Measurements from ENCODE around the gene CASP10. TPM values are rescaled to one million over a fixed set of nuclear protein-coding genes. Genes with fewer than 3 reads are reported as not detected.

The CASP10 gene
- total and polyA plus RNA-seq, 2 of the 13 experiments (the other 11 are each of a cell fraction or from before 2014, with no cell fraction given): 22.2 to 23.8 TPM

DNA sequence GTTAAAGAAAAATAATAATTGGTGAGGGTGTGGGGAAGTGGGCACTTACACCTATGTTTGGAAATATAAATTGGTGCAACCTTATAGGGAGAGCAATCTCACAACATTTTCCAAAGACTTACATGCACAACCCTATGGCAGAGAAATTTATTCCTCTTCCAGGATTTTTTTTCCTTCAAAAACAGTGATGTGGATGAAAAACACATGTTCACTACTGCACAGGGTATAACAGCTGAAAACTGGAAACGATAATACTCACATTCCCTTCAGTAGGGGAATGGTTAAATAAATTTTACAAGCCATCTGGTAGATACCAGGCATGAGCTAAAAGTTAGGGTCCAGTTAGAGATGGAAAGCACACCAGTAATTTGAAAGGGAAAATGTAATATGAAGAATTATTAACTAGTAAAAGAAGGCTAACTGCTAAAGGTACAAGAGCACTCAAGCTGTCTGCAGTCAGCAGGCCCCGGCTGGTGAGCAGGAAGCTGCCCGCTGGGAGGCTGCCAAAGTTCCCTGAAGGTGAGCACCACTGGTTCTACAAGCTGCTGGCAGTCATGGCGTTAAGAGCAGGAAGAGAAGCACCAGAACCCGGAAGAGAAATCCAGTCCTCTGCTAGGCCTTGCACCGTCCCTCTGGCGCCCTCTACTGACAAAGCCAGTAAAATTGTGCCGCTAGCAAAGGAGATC lies 49.0 kb downstream of the CASP10 start (continued):
- TF ChIP-seq, protein P1, sequence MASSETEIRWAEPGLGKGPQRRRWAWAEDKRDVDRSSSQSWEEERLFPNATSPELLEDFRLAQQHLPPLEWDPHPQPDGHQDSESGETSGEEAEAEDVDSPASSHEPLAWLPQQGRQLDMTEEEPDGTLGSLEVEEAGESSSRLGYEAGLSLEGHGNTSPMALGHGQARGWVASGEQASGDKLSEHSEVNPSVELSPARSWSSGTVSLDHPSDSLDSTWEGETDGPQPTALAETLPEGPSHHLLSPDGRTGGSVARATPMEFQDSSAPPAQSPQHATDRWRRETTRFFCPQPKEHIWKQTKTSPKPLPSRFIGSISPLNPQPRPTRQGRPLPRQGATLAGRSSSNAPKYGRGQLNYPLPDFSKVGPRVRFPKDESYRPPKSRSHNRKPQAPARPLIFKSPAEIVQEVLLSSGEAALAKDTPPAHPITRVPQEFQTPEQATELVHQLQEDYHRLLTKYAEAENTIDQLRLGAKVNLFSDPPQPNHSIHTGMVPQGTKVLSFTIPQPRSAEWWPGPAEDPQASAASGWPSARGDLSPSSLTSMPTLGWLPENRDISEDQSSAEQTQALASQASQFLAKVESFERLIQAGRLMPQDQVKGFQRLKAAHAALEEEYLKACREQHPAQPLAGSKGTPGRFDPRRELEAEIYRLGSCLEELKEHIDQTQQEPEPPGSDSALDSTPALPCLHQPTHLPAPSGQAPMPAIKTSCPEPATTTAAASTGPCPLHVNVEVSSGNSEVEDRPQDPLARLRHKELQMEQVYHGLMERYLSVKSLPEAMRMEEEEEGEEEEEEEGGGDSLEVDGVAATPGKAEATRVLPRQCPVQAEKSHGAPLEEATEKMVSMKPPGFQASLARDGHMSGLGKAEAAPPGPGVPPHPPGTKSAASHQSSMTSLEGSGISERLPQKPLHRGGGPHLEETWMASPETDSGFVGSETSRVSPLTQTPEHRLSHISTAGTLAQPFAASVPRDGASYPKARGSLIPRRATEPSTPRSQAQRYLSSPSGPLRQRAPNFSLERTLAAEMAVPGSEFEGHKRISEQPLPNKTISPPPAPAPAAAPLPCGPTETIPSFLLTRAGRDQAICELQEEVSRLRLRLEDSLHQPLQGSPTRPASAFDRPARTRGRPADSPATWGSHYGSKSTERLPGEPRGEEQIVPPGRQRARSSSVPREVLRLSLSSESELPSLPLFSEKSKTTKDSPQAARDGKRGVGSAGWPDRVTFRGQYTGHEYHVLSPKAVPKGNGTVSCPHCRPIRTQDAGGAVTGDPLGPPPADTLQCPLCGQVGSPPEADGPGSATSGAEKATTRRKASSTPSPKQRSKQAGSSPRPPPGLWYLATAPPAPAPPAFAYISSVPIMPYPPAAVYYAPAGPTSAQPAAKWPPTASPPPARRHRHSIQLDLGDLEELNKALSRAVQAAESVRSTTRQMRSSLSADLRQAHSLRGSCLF (CRISPR knock-in tag; IDR thresholded peaks at IDR 0.05; ENCODE audit: borderline replicate concordance): 0 out of 2 replicates have a peak, but pooled peaks have one; percentile 35
- TF ChIP-seq, protein P2, sequence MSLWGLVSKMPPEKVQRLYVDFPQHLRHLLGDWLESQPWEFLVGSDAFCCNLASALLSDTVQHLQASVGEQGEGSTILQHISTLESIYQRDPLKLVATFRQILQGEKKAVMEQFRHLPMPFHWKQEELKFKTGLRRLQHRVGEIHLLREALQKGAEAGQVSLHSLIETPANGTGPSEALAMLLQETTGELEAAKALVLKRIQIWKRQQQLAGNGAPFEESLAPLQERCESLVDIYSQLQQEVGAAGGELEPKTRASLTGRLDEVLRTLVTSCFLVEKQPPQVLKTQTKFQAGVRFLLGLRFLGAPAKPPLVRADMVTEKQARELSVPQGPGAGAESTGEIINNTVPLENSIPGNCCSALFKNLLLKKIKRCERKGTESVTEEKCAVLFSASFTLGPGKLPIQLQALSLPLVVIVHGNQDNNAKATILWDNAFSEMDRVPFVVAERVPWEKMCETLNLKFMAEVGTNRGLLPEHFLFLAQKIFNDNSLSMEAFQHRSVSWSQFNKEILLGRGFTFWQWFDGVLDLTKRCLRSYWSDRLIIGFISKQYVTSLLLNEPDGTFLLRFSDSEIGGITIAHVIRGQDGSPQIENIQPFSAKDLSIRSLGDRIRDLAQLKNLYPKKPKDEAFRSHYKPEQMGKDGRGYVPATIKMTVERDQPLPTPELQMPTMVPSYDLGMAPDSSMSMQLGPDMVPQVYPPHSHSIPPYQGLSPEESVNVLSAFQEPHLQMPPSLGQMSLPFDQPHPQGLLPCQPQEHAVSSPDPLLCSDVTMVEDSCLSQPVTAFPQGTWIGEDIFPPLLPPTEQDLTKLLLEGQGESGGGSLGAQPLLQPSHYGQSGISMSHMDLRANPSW (CRISPR knock-in tag; IDR thresholded peaks at IDR 0.05; ENCODE audit: borderline replicate concordance): 0 out of 2 replicates have a peak, but pooled peaks have one; percentile 36
- no peak for TF ChIP-seq MLLT10 (CRISPR knock-in tag; IDR thresholded peaks at IDR 0.05)
- peak; percentile 62; the same call in 1 of the 2 replicates for TF ChIP-seq ZFP37 (CRISPR knock-in tag; IDR thresholded peaks at IDR 0.05; ENCODE audit: borderline replicate concordance)
- no peak for TF ChIP-seq ZFYVE20 (CRISPR knock-in tag; IDR thresholded peaks at IDR 0.05; ENCODE audit: borderline replicate concordance, low read depth)
- no peak for TF ChIP-seq SNRNP70 (IDR thresholded peaks at IDR 0.05; ENCODE audit: low read depth, low read length)
- TF ChIP-seq KLF15 (CRISPR knock-in tag; IDR thresholded peaks at IDR 0.05; ENCODE audit: borderline replicate concordance): no peak
- no peak for TF ChIP-seq FIP1L1 (IDR thresholded peaks at IDR 0.05; ENCODE audit: borderline replicate concordance, insufficient read depth, low read depth, low read length)
- peak; percentile 88; the same call in 1 of the 2 replicates for TF ChIP-seq ZNF788 (CRISPR knock-in tag; IDR thresholded peaks at IDR 0.05; ENCODE audit: borderline replicate concordance)
- no peak for TF ChIP-seq CHD2 (IDR thresholded peaks at IDR 0.05; ENCODE audit: low read depth, low read length)
- TF ChIP-seq, protein P3, sequence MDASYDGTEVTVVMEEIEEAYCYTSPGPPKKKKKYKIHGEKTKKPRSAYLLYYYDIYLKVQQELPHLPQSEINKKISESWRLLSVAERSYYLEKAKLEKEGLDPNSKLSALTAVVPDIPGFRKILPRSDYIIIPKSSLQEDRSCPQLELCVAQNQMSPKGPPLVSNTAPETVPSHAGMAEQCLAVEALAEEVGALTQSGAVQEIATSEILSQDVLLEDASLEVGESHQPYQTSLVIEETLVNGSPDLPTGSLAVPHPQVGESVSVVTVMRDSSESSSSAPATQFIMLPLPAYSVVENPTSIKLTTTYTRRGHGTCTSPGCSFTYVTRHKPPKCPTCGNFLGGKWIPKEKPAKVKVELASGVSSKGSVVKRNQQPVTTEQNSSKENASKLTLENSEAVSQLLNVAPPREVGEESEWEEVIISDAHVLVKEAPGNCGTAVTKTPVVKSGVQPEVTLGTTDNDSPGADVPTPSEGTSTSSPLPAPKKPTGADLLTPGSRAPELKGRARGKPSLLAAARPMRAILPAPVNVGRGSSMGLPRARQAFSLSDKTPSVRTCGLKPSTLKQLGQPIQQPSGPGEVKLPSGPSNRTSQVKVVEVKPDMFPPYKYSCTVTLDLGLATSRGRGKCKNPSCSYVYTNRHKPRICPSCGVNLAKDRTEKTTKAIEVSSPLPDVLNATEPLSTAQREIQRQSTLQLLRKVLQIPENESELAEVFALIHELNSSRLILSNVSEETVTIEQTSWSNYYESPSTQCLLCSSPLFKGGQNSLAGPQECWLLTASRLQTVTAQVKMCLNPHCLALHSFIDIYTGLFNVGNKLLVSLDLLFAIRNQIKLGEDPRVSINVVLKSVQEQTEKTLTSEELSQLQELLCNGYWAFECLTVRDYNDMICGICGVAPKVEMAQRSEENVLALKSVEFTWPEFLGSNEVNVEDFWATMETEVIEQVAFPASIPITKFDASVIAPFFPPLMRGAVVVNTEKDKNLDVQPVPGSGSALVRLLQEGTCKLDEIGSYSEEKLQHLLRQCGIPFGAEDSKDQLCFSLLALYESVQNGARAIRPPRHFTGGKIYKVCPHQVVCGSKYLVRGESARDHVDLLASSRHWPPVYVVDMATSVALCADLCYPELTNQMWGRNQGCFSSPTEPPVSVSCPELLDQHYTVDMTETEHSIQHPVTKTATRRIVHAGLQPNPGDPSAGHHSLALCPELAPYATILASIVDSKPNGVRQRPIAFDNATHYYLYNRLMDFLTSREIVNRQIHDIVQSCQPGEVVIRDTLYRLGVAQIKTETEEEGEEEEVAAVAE (CRISPR knock-in tag; IDR thresholded peaks at IDR 0.05; ENCODE audit: borderline replicate concordance): peak; percentile 82; the same call in 1 of the 2 replicates
- TF ChIP-seq MED1 (CRISPR knock-in tag; IDR thresholded peaks at IDR 0.05): peak; percentile 91
- TF ChIP-seq ZMYM2 (CRISPR knock-in tag; IDR thresholded peaks at IDR 0.05): 0 out of 2 replicates have a peak, but pooled peaks have one; percentile 31
- TF ChIP-seq, protein P4, sequence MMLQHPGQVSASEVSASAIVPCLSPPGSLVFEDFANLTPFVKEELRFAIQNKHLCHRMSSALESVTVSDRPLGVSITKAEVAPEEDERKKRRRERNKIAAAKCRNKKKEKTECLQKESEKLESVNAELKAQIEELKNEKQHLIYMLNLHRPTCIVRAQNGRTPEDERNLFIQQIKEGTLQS (CRISPR knock-in tag; IDR thresholded peaks at IDR 0.05): no peak
- no peak for TF ChIP-seq ZNF773 (CRISPR knock-in tag; IDR thresholded peaks at IDR 0.05; ENCODE audit: borderline replicate concordance)

All from HepG2 (cell line).